HG02678 (cell line): ENCODE data around the gene FOXE1.

Source experiments
- ATAC-seq: cut with Tn5 transposase; IDR thresholded peaks from one replicate; pipeline ENCODE4 v1.9.1; 2021; ENCODE audit warnings: mild to moderate bottlenecking, moderate library complexity; ENCODE audit not compliant: unreplicated experiment

The FOXE1 gene

GRCh38 chr9:97853056-97853843 lies at the start of gene FOXE1:
TSS of gene FOXE1 (plus strand) at chr9:97853226. CDS start at chr9:97853915, 689 bp downstream.
- ATAC-seq = no peak

GRCh38 chr9:97804059-97804365 lies 49.0 kb upstream of the FOXE1 start:
- no peak for ATAC-seq

- ATAC-seq = no peak
These were observed 46.3 kb upstream of the FOXE1 start for GRCh38 chr9:97806721-97807120.

GRCh38 chr9:97807681-97808080 lies 45.3 kb upstream of the FOXE1 start:
- ATAC-seq = no peak

GRCh38 chr9:97808415-97808814 lies 44.6 kb upstream of the FOXE1 start:
- no peak for ATAC-seq

- ATAC-seq = no peak
These were observed 44.1 kb upstream of the FOXE1 start for GRCh38 chr9:97808972-97809371.

GRCh38 chr9:97809666-97810344 lies 43.2 kb upstream of the FOXE1 start:
- ATAC-seq = no peak

- no peak for ATAC-seq
These were observed 41.3 kb upstream of the FOXE1 start for GRCh38 chr9:97811533-97812246.

- no peak for ATAC-seq
These were observed 40.8 kb upstream of the FOXE1 start for GRCh38 chr9:97812247-97812543.

GRCh38 chr9:97813072-97813471 lies 40.0 kb upstream of the FOXE1 start:
- ATAC-seq = no peak

GRCh38 chr9:97819735-97820134 lies 33.3 kb upstream of the FOXE1 start:
- no peak for ATAC-seq

- no peak for ATAC-seq
These were observed 32.7 kb upstream of the FOXE1 start for GRCh38 chr9:97820373-97820772.

- no peak for ATAC-seq
These were observed 21.9 kb upstream of the FOXE1 start for GRCh38 chr9:97830884-97831829.

GRCh38 chr9:97831843-97832636 lies 21.0 kb upstream of the FOXE1 start:
- ATAC-seq = no peak

- ATAC-seq = no peak
These were observed 12.5 kb upstream of the FOXE1 start for GRCh38 chr9:97840521-97840920.

- no peak for ATAC-seq
These were observed 10.1 kb upstream of the FOXE1 start for GRCh38 chr9:97842960-97843359.

GRCh38 chr9:97845130-97845529 lies 7.9 kb upstream of the FOXE1 start:
- no peak for ATAC-seq

- no peak for ATAC-seq
These were observed 7.3 kb upstream of the FOXE1 start for GRCh38 chr9:97845763-97846162.

- ATAC-seq = no peak
These were observed 6.7 kb upstream of the FOXE1 start for GRCh38 chr9:97846347-97846746.

- ATAC-seq = no peak
These were observed 5.4 kb upstream of the FOXE1 start for GRCh38 chr9:97847474-97848214.
